ENCODE measurements around the gene TTC23.
"Not testable (repeated sequence)": the region's sequence is repeated elsewhere in the genome, so short reads cannot be mapped to it uniquely, and the experiment has no call there.

Gene TTC23

GRCh38 chr15:99248000-99248715, 1.2 kb downstream of the TTC23 start:
- DNase-seq = no peak

GRCh38 chr15:99247062-99247461, 2.3 kb downstream of the TTC23 start:
- DNase-seq = no peak

- DNase-seq = no peak
Observed at GRCh38 chr15:99244306-99244705, 5.1 kb downstream of the TTC23 start.

- no peak for DNase-seq
Observed at GRCh38 chr15:99241752-99242151, 7.6 kb downstream of the TTC23 start.

GRCh38 chr15:99239545-99240198, 9.7 kb downstream of the TTC23 start:
- no peak for DNase-seq

GRCh38 chr15:99238849-99239248, 10.5 kb downstream of the TTC23 start:
- no peak for DNase-seq

GRCh38 chr15:99234160-99234559, 15.2 kb downstream of the TTC23 start:
- not testable (repeated sequence) for DNase-seq

GRCh38 chr15:99232740-99233139, 16.6 kb downstream of the TTC23 start:
- DNase-seq = no peak

- no peak for DNase-seq
Observed at GRCh38 chr15:99230867-99231266, 18.5 kb downstream of the TTC23 start.

GRCh38 chr15:99228120-99228770, 21.1 kb downstream of the TTC23 start:
- DNase-seq = no peak

GRCh38 chr15:99226802-99227201, 22.6 kb downstream of the TTC23 start:
- DNase-seq = no peak

- no peak for DNase-seq
Observed at GRCh38 chr15:99224372-99225214, 24.8 kb downstream of the TTC23 start.

GRCh38 chr15:99213187-99213811, 36.1 kb downstream of the TTC23 start:
- no peak for DNase-seq

GRCh38 chr15:99212406-99212805, 37.0 kb downstream of the TTC23 start:
- DNase-seq = no peak

- DNase-seq = no peak
Observed at GRCh38 chr15:99211926-99212325, 37.5 kb downstream of the TTC23 start.

GRCh38 chr15:99210334-99210733, 39.0 kb downstream of the TTC23 start:
- DNase-seq = no peak

- DNase-seq = no peak
Observed at GRCh38 chr15:99209326-99209725, 40.1 kb downstream of the TTC23 start.

- no peak for DNase-seq
Observed at GRCh38 chr15:99207672-99208071, 41.7 kb downstream of the TTC23 start.

GRCh38 chr15:99202176-99202552, 47.2 kb downstream of the TTC23 start:
- DNase-seq = no peak

GRCh38 chr15:99201408-99202175, 47.8 kb downstream of the TTC23 start:
- DNase-seq = no peak

- no peak for DNase-seq
Observed at GRCh38 chr15:99197856-99198255, 51.5 kb downstream of the TTC23 start.

GRCh38 chr15:99192181-99192580, 57.2 kb downstream of the TTC23 start:
- DNase-seq = not testable (repeated sequence)

Data from cerebellar nuclear complex (tissue), 1 donor.